ENCODE data around the gene SCYL1. TPM values are rescaled to one million over a fixed set of nuclear protein-coding genes. Genes with fewer than 3 reads are reported as not detected.
A peak's percentile ranks its signal among the peaks of the same experiment; 100 is the strongest.

The SCYL1 gene
- total RNA-seq, 1 experiment from 2014 or later = 104 TPM

DNA sequence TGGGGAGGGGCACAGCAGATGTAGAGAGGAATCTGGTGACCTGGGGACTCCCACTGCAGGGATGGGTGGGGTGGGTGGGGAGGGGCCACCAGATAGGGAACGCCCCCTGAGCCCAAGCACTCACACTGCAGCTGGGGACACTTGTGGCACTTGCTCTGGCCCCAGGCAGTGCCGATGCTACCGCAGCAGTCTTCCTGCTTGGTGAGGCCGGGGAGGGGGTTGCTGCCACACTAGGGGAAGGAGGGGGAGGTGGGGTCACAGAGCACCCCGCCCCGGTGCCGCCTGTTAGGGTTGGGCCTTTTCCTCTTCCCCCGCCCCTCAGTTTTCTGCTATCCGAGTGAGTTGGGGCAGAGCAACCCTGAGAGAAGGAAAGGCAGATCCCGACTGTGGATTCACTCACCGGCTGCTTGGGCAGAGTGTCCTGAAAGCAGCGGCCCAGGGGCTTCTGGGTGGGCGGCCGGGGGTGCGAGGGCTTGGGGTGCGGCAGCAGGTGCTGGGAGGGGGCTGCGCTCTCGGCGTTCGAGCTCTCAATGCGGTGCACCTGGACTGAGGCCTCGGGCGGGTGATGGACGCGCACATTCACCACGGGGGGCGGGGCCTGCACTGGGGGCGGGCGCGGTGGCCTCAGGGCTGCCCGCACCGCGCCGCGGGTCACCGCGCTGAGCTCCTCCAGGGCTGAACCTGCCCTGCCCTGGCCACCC lies 28.6 kb downstream of the SCYL1 start:
- Histone ChIP-seq H3K36me3 (ENCODE audit: control insufficient read depth in 1 of 2, insufficient read depth in 2 of 2, low read length in 2 of 2) (peaks cover 3 to 12% of the 10 kb centered on the region in 2 experiments; a peak in 3 of 4 replicates), H3K79me2 (ENCODE audit: insufficient read depth, low read length) (peaks cover 28% of the 10 kb centered on the region), H3K4me1 (ENCODE audit: control insufficient read depth in 1 of 2, insufficient read depth in 2 of 2, low read length in 2 of 2) (peaks cover 60 to 76% of the 10 kb centered on the region in 2 experiments), H2AFZ (ENCODE audit: low read depth, low read length, poor library complexity, severe bottlenecking) (no peak overlapping the region), H3K27me3 (ENCODE audit: insufficient read depth, low read length) (no peaks in the 10 kb centered on the region), H3K4me2 (ENCODE audit: low read length) (peak overlapping the region; percentile 78; the same call in 1 of the 2 replicates), H4K20me1 (ENCODE audit: insufficient read depth) (no peaks in the 10 kb centered on the region), H3K9me3 (ENCODE audit: control insufficient read depth in 1 of 2, insufficient read depth in 1 of 2, low read depth in 1 of 2, low read length in 2 of 2) (no peaks in the 10 kb centered on the region), H3K9me2 (ENCODE audit: insufficient read depth) (no peaks in the 10 kb centered on the region), H3K9ac (ENCODE audit: low read length) (no peak overlapping the region), H3K27ac (ENCODE audit: low read depth, low read length) (peak overlapping the region; percentile 99; the same call in 1 of the 2 replicates), H3K4me3 (replicated peaks in 1 of 2; ENCODE audit: low read depth in 1 of 2, low read length in 2 of 2) (no peak overlapping the region)
- no TSS peak for BruUV-seq (replicated peaks)
- ChIA-PET RAD21 (ENCODE audit: low non-redundant PET in 1 of 2, low total read pairs in 2 of 2, uncharacterized antibody in 2 of 2, unreplicated experiment in 2 of 2) (no interaction called here), POLR2A (interaction anchor here (0.6 kb wide), 1 partner anchor 58 kb away, joined by 3 read pairs; no protein-coding TSS in a partner anchor), CTCF (interaction anchor here (3.7 kb wide), 1 partner anchor 12 kb away, joined by 25 read pairs; no protein-coding TSS in a partner anchor)
- intact Hi-C loops (cut with micrococcal nuclease) = no loop called here
- no peak for TF ChIP-seq EGR1 (IDR thresholded peaks at IDR 0.05; ENCODE audit: low read depth)
- TF ChIP-seq ZNF274 (IDR thresholded peaks at IDR 0.05; ENCODE audit: low read depth, low read length) = no peak
- TF ChIP-seq EZH2 (IDR thresholded peaks at IDR 0.05) = no peak
- no peak for TF ChIP-seq TCF7L2 (IDR thresholded peaks at IDR 0.05; ENCODE audit: borderline replicate concordance, extremely low read depth, insufficient read depth, insufficient read length)
- no peak for TF ChIP-seq SIN3A (IDR thresholded peaks at IDR 0.05; ENCODE audit: low read depth)
- no peak for TF ChIP-seq POLR2A (IDR thresholded peaks at IDR 0.05; ENCODE audit: borderline replicate concordance, extremely low read depth, insufficient read depth, insufficient read length)
- TF ChIP-seq SRF (IDR thresholded peaks at IDR 0.05; ENCODE audit: low read depth) = no peak
- TF ChIP-seq, protein P1, sequence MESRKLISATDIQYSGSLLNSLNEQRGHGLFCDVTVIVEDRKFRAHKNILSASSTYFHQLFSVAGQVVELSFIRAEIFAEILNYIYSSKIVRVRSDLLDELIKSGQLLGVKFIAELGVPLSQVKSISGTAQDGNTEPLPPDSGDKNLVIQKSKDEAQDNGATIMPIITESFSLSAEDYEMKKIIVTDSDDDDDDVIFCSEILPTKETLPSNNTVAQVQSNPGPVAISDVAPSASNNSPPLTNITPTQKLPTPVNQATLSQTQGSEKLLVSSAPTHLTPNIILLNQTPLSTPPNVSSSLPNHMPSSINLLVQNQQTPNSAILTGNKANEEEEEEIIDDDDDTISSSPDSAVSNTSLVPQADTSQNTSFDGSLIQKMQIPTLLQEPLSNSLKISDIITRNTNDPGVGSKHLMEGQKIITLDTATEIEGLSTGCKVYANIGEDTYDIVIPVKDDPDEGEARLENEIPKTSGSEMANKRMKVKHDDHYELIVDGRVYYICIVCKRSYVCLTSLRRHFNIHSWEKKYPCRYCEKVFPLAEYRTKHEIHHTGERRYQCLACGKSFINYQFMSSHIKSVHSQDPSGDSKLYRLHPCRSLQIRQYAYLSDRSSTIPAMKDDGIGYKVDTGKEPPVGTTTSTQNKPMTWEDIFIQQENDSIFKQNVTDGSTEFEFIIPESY (IDR thresholded peaks at IDR 0.05; ENCODE audit: extremely low read depth, insufficient replicate concordance, low read length) = no peak
- no peak for TF ChIP-seq EZH2phosphoT487 (IDR thresholded peaks at IDR 0.05; ENCODE audit: borderline replicate concordance)
- no peak for ATAC-seq
- no peak for DNase-seq (ENCODE audit: low read depth, low spot score)
